Progenitor cell of endocrine pancreas (in vitro differentiated cells): ENCODE measurements around the gene ACAD9. TPM values are rescaled to one million over a fixed set of nuclear protein-coding genes. Genes with fewer than 3 reads are reported as not detected.

Experiments
- DNase-seq: peaks from one replicate; pipeline ENCODE4 v3.0.0; 2021; ENCODE audit warnings: low spot score; ENCODE audit not compliant: unreplicated experiment
- H3K27ac Mint-ChIP-seq: 2 replicates; pipeline ENCODE4 v1.8.0; 2021; ENCODE audit warnings: mild to moderate bottlenecking, moderate library complexity, mixed read lengths
- H3K27me3 Mint-ChIP-seq: 2 replicates; pipeline ENCODE4 v1.8.0; 2021; ENCODE audit warnings: mixed read lengths
- H3K36me3 Mint-ChIP-seq: 2 replicates; pipeline ENCODE4 v1.8.0; 2022; ENCODE audit warnings: mixed read lengths; ENCODE audit not compliant: insufficient read depth
- H3K4me1 Mint-ChIP-seq: 2 replicates; pipeline ENCODE4 v1.8.0; 2021; ENCODE audit warnings: low read depth, mixed read lengths
- H3K4me3 Mint-ChIP-seq: 2 replicates; pipeline ENCODE4 v1.8.0; 2021; ENCODE audit warnings: low read depth, mild to moderate bottlenecking, moderate library complexity, mixed read lengths
- H3K9me3 Mint-ChIP-seq: 2 replicates; pipeline ENCODE4 v1.8.0; 2021; ENCODE audit warnings: low read depth, mixed read lengths
- CTCF ChIP-seq: fragments of 200-600 bp; sonication (generic); IDR thresholded peaks from one replicate; pipeline ENCODE4 v1.5.0; 2021; ENCODE audit warnings: antibody characterized with exemption, mild to moderate bottlenecking; ENCODE audit not compliant: unreplicated experiment
- total RNA-seq: library from RNA; stranded (reverse); gene quantifications from 2 replicates; pipeline ENCODE4 v1.2.1, GENCODE V29; 2021

The ACAD9 gene
- total RNA-seq, 1 donor from 2014 or later, result 57.0 TPM

- no peak overlapping the region for H3K27ac Mint-ChIP-seq
- H3K9me3 Mint-ChIP-seq, result no peaks in the 10 kb centered on the region
- no peak overlapping the region for H3K4me3 Mint-ChIP-seq
- TF ChIP-seq CTCF, result no peak
- no peaks in the 10 kb centered on the region for H3K36me3 Mint-ChIP-seq
- H3K27me3 Mint-ChIP-seq, result peaks cover 15% of the 10 kb centered on the region
- H3K4me1 Mint-ChIP-seq, result no peaks in the 10 kb centered on the region
- DNase-seq, result no peak
These were observed 7.1 kb upstream of the ACAD9 start for GRCh38 chr3:128872282-128872681.

- DNase-seq, result no peak
- Mint-ChIP-seq H3K9me3 (no peaks in the 10 kb centered on the region), H3K27ac (no peak overlapping the region), H3K4me1 (peaks cover 2% of the 10 kb centered on the region), H3K36me3 (no peaks in the 10 kb centered on the region), H3K4me3 (no peak overlapping the region), H3K27me3 (peaks cover 15% of the 10 kb centered on the region)
- TF ChIP-seq CTCF, result no peak
These were observed 6.7 kb upstream of the ACAD9 start for GRCh38 chr3:128872744-128873143.

GRCh38 chr3:128873244-128874022 lies 6.0 kb upstream of the ACAD9 start:
- no peak for DNase-seq
- H3K4me1 Mint-ChIP-seq, result peaks cover 8% of the 10 kb centered on the region
- no peaks in the 10 kb centered on the region for H3K9me3 Mint-ChIP-seq
- no peak for TF ChIP-seq CTCF
- no peak overlapping the region for H3K27ac Mint-ChIP-seq
- peaks cover 15% of the 10 kb centered on the region for H3K27me3 Mint-ChIP-seq
- no peak overlapping the region for H3K4me3 Mint-ChIP-seq
- H3K36me3 Mint-ChIP-seq, result no peaks in the 10 kb centered on the region

DNA sequence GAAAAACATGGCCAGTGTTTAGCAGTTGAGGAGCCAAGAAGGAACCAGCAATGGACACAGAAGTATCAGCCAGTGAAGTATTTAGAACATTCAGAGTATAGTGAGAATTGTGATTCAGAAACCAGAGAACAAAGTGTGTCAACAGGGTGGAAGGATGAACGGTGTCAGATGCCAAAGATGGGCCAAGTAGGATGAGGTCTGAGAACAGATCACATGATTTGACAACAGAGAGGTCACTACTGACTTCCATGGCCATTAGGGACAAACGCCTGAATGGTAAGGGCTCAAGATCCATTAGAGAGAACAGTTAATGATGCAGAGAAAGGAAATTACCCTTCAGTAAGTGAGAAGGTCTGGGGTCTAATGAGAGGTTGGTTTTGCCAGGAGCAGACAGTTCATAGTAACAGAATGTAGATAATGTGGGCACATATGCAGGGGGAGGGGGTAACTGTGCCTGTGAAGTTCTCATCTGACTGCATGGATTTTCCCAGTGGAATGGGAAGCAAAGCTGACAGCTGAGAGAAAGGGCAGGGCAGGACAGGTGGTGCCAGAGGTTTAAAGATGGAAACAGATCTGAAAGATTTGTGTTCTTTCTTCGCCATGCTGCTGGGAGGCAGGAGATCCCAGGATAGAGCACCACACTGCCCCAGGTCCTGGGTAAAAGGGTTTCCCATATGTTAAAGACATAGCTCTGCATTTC lies 4.8 kb upstream of the ACAD9 start:
- H3K9me3 Mint-ChIP-seq, result no peaks in the 10 kb centered on the region
- no peak overlapping the region for H3K27ac Mint-ChIP-seq
- peaks cover 15% of the 10 kb centered on the region for H3K27me3 Mint-ChIP-seq
- H3K36me3 Mint-ChIP-seq, result no peaks in the 10 kb centered on the region
- H3K4me1 Mint-ChIP-seq, result peaks cover 14% of the 10 kb centered on the region
- no peak for TF ChIP-seq CTCF
- no peak overlapping the region for H3K4me3 Mint-ChIP-seq
- DNase-seq, result no peak

DNA sequence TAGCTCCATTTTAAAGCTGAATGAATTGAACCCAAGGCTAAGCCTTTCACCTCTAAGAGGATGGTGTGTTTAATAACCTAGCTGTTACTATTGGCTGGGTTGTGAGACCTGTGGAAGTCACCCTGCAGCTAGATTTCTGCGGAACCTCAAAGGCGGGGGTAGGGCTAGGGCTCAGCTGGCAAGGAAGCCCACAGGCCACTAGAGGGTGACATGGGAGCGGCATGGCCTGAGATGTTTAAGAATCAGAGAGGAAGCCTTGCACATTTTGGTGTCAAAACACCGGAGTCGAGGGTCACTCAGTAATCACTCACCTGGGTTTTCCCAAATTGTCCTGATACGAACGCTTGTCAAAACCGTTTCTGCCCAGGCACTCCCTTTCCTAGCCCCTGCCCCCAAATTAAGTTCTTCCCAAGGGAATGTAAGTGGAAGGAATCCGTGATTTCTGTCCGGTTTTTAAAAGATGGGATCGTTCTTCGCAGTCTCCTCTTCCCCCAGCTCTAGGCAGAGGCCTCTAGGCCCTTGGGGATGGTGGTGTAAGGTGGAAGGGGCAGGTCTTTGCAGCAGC lies 3.8 kb upstream of the ACAD9 start:
- Mint-ChIP-seq H3K27me3 (peaks cover 15% of the 10 kb centered on the region), H3K4me3 (no peak overlapping the region), H3K4me1 (peaks cover 22% of the 10 kb centered on the region), H3K9me3 (no peaks in the 10 kb centered on the region), H3K27ac (no peak overlapping the region), H3K36me3 (no peaks in the 10 kb centered on the region)
- peak; percentile 26 for DNase-seq
- peak; percentile 62 for TF ChIP-seq CTCF
